Prostate gland (tissue), 2 donors: ENCODE results near the gene EBF3.

ENCODE experiments used
- POLR2AphosphoS5 ChIP-seq: sonication (generic); formaldehyde crosslinking; IDR thresholded peaks from one replicate; pipeline ENCODE4 v1.6.1; 2017; ENCODE audit warnings: antibody characterized with exemption
- TF ChIP-seq, protein P1 (sequence below), 4 experiments: fragments of 200-600 bp in 2 of 4; fragments of 450-650 bp in 2 of 4; sonication (generic) in 2 of 4; IDR thresholded peaks; 1 replicate in 3 of 4; 2 replicates in 1 of 4; pipeline ENCODE4 v1.5.1; 2016 to 2019; ENCODE audit warnings: antibody characterized with exemption in 4 of 4, mild to moderate bottlenecking in 2 of 4, moderate library complexity in 2 of 4

- TF ChIP-seq, protein P1, sequence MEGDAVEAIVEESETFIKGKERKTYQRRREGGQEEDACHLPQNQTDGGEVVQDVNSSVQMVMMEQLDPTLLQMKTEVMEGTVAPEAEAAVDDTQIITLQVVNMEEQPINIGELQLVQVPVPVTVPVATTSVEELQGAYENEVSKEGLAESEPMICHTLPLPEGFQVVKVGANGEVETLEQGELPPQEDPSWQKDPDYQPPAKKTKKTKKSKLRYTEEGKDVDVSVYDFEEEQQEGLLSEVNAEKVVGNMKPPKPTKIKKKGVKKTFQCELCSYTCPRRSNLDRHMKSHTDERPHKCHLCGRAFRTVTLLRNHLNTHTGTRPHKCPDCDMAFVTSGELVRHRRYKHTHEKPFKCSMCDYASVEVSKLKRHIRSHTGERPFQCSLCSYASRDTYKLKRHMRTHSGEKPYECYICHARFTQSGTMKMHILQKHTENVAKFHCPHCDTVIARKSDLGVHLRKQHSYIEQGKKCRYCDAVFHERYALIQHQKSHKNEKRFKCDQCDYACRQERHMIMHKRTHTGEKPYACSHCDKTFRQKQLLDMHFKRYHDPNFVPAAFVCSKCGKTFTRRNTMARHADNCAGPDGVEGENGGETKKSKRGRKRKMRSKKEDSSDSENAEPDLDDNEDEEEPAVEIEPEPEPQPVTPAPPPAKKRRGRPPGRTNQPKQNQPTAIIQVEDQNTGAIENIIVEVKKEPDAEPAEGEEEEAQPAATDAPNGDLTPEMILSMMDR (IDR thresholded peaks at IDR 0.05): no peak
- no peak for TF ChIP-seq POLR2AphosphoS5
Measured at GRCh38 chr10:129837909-129838582, 126.0 kb downstream of the EBF3 start.
